Neural cell (in vitro differentiated cells): ENCODE data around the gene DPM3.

ENCODE experiments used
- CTCF ChIP-seq: fragments of 450-650 bp; IDR thresholded peaks from 2 replicates; pipeline ENCODE4 v1.5.1; 2014; ENCODE audit warnings: antibody characterized with exemption, mild to moderate bottlenecking, moderate library complexity; ENCODE audit not compliant: poor library complexity, severe bottlenecking
- EP300 ChIP-seq: fragments of 450-650 bp; conservative IDR thresholded peaks from 2 replicates; pipeline ENCODE4 v1.6.1; 2014; ENCODE audit warnings: antibody characterized with exemption, mild to moderate bottlenecking, moderate library complexity; ENCODE audit not compliant: poor library complexity, severe bottlenecking
- EZH2 ChIP-seq: fragments of 200-600, 300-800 bp; shearing (Covaris generic), sonication (generic); IDR thresholded peaks from 2 replicates; pipeline ENCODE4 v1.6.1; 2014; ENCODE audit warnings: antibody characterized with exemption, low read length, borderline replicate concordance, mild to moderate bottlenecking; ENCODE audit not compliant: insufficient read depth, poor library complexity, severe bottlenecking
- POLR2AphosphoS5 ChIP-seq: IDR thresholded peaks from 2 replicates; pipeline ENCODE4 v1.6.1; 2012
- REST ChIP-seq: IDR thresholded peaks from 2 replicates; pipeline ENCODE4 v1.6.1; 2012; ENCODE audit warnings: borderline replicate concordance
- SMC3 ChIP-seq: fragments of 450-650 bp; conservative IDR thresholded peaks from 2 replicates; pipeline ENCODE4 v1.6.1; 2014; ENCODE audit warnings: antibody characterized with exemption, mild to moderate bottlenecking, moderate library complexity; ENCODE audit not compliant: poor library complexity
- TAF1 ChIP-seq: IDR thresholded peaks from 2 replicates; pipeline ENCODE4 v1.6.1; 2012; ENCODE audit warnings: low read depth

- no peak for TF ChIP-seq CTCF
- TF ChIP-seq POLR2AphosphoS5 = no peak
- TF ChIP-seq REST = no peak
- no peak for TF ChIP-seq TAF1
- TF ChIP-seq EZH2 = no peak
- no peak for TF ChIP-seq EP300
- no peak for TF ChIP-seq SMC3
Observed at GRCh38 chr1:155175281-155175926, 35.1 kb upstream of the DPM3 start.
